Body of pancreas (tissue), 4 donors: ENCODE measurements around the gene COL7A1.

Experiments used
- POLR2A ChIP-seq, 3 donors: fragments of 450-650 bp; IDR thresholded peaks; one replicate each; pipeline ENCODE4 v1.6.1; 2016; ENCODE audit warnings: antibody characterized with exemption in 3 of 3, mild to moderate bottlenecking in 2 of 3
- TF ChIP-seq, protein P1 (sequence below), 7 experiments: fragments of 450-650 bp in 4 of 7; fragments of 200-600 bp in 3 of 7; sonication (generic) in 3 of 7; IDR thresholded peaks; one replicate each; pipeline ENCODE4 v1.5.1; 2016 to 2019; ENCODE audit warnings: antibody characterized with exemption in 7 of 7

DNA sequence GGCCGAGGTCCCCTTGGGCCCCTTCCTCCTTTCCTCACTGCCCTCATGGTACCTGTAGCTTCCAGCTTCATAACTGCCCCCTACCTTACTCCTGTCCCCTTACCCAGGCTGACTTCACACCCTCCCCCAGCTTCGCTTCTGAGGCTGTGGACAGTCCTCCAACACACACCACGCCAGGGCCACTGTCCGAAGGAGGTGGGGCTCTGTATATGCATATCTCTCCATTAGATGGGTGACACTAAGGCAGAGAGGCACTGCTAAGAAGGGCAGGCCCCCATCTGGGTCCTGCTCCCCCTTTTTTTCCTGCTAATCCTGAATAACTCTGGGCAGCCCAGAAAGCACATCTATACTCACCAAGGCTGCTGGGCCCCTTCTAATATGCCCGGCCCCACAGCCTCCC is 1.0 kb upstream of the COL7A1 start:
- TF ChIP-seq, protein P1, sequence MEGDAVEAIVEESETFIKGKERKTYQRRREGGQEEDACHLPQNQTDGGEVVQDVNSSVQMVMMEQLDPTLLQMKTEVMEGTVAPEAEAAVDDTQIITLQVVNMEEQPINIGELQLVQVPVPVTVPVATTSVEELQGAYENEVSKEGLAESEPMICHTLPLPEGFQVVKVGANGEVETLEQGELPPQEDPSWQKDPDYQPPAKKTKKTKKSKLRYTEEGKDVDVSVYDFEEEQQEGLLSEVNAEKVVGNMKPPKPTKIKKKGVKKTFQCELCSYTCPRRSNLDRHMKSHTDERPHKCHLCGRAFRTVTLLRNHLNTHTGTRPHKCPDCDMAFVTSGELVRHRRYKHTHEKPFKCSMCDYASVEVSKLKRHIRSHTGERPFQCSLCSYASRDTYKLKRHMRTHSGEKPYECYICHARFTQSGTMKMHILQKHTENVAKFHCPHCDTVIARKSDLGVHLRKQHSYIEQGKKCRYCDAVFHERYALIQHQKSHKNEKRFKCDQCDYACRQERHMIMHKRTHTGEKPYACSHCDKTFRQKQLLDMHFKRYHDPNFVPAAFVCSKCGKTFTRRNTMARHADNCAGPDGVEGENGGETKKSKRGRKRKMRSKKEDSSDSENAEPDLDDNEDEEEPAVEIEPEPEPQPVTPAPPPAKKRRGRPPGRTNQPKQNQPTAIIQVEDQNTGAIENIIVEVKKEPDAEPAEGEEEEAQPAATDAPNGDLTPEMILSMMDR (IDR thresholded peaks at IDR 0.05): no peak
- no peak for TF ChIP-seq POLR2A (IDR thresholded peaks at IDR 0.05)
